ENCODE data around the gene TBC1D20. TPM values are rescaled to one million over a fixed set of nuclear protein-coding genes. Genes with fewer than 3 reads are reported as not detected.

Gene TBC1D20
- total and polyA plus RNA-seq, 2 experiments from 2014 or later, result 31.3 to 40.0 TPM

DNA sequence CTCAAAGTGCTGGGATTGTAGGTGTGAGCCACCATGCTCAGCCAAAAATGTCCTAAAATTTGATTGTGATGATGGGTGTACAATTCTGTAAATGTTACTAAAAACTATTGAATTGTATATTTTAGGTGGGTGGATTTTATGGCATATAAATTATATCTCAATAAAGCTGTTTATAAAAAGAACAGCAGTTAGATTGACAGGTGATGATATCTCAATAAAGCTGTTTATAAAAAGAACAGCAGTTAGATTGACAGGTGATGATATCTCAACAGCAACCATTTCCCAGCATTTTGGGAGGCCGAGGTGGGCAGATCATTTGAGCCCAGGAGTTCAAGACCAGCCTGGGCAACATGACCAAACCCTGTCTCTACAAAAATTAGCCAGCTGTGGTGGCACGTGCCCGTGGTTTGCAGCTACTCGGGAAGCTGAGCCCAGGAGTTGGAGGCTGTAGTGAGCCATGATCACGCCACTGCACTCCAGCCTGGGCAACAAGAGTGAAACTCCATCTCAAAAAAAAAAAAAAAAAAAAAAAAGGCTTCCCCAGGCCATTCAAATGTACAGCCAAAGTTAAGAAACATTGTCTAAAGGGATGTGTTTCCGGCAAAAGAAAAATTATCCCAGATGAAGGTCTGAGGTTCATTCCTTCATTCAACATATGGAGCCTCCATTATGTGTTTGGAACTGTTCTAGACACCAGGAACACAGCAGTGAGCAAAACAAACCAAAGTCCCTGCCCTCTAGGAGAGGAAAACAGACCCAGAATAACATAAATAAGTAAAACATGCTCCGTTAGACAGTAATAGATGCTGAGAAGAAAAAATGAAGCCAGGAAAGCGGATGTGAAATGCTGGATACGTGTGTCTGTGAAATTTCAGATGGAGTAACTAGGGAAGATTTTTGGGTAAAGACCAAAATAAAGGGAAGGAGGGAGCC is 55.9 kb downstream of the TBC1D20 start:
- H3K4me1 ChIP-seq (ENCODE audit: low read depth), result peaks cover 5% of the 10 kb centered on the region
- no peaks in the 10 kb centered on the region for H3K27me3 ChIP-seq
- no peak overlapping the region for H3K4me3 ChIP-seq
- H3K36me3 ChIP-seq, result no peaks in the 10 kb centered on the region
- no peak overlapping the region for H3K27ac ChIP-seq
- DNase-seq (ENCODE audit: low read depth in 1 of 2, low spot score in 1 of 2), result no peak
- no peaks in the 10 kb centered on the region for H3K9me3 ChIP-seq (ENCODE audit: low read depth)
- TF ChIP-seq, protein P1, sequence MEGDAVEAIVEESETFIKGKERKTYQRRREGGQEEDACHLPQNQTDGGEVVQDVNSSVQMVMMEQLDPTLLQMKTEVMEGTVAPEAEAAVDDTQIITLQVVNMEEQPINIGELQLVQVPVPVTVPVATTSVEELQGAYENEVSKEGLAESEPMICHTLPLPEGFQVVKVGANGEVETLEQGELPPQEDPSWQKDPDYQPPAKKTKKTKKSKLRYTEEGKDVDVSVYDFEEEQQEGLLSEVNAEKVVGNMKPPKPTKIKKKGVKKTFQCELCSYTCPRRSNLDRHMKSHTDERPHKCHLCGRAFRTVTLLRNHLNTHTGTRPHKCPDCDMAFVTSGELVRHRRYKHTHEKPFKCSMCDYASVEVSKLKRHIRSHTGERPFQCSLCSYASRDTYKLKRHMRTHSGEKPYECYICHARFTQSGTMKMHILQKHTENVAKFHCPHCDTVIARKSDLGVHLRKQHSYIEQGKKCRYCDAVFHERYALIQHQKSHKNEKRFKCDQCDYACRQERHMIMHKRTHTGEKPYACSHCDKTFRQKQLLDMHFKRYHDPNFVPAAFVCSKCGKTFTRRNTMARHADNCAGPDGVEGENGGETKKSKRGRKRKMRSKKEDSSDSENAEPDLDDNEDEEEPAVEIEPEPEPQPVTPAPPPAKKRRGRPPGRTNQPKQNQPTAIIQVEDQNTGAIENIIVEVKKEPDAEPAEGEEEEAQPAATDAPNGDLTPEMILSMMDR (IDR thresholded peaks at IDR 0.05; ENCODE audit: low read depth, low read length), result no peak

DNA sequence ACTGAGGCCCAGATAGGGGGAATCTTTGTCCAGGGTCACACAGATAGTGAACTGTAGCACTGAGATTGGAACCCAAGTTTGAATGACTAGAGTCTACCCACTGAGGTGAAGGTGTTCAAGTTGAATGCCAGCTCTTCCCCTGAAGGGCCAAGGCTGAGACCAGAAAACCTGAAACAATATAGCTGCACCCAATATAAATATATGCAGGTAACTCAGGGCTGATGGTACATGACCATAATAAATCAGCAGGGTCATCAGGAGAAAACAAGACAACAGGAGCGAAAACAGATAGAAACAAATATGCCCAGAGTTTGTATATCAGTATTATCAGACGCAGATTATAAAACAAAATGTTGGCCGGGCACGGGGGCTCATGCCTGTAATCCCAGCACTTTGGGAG is 58.2 kb downstream of the TBC1D20 start:
- Histone ChIP-seq H3K4me3 (no peak overlapping the region), H3K27ac (no peak overlapping the region), H3K36me3 (no peaks in the 10 kb centered on the region), H3K4me1 (ENCODE audit: low read depth) (peaks cover 1% of the 10 kb centered on the region), H3K27me3 (no peaks in the 10 kb centered on the region), H3K9me3 (ENCODE audit: low read depth) (no peaks in the 10 kb centered on the region)
- TF ChIP-seq, protein P1 (IDR thresholded peaks at IDR 0.05; ENCODE audit: low read depth, low read length), result no peak
- DNase-seq (ENCODE audit: low read depth in 1 of 2, low spot score in 1 of 2), result no peak

- TF ChIP-seq, protein P1 (IDR thresholded peaks at IDR 0.05; ENCODE audit: low read depth, low read length), result no peak
- no peak for DNase-seq (ENCODE audit: low read depth in 1 of 2, low spot score in 1 of 2)
- Histone ChIP-seq H3K4me1 (ENCODE audit: low read depth) (no peaks in the 10 kb centered on the region), H3K27ac (no peak overlapping the region), H3K9me3 (ENCODE audit: low read depth) (no peaks in the 10 kb centered on the region), H3K4me3 (no peak overlapping the region), H3K27me3 (no peaks in the 10 kb centered on the region), H3K36me3 (no peaks in the 10 kb centered on the region)
These were observed 58.8 kb downstream of the TBC1D20 start for GRCh38 chr20:403582-403957.

- Histone ChIP-seq H3K27ac (no peak overlapping the region), H3K4me1 (ENCODE audit: low read depth) (no peaks in the 10 kb centered on the region), H3K9me3 (ENCODE audit: low read depth) (no peaks in the 10 kb centered on the region), H3K36me3 (no peaks in the 10 kb centered on the region), H3K4me3 (no peak overlapping the region), H3K27me3 (no peaks in the 10 kb centered on the region)
- TF ChIP-seq, protein P1 (IDR thresholded peaks at IDR 0.05; ENCODE audit: low read depth, low read length), result no peak
- DNase-seq (ENCODE audit: low read depth in 1 of 2, low spot score in 1 of 2), result no peak
These were observed 59.3 kb downstream of the TBC1D20 start for GRCh38 chr20:402898-403581.

GRCh38 chr20:402496-402885 is 59.8 kb downstream of the TBC1D20 start:
- Histone ChIP-seq H3K4me1 (ENCODE audit: low read depth) (no peaks in the 10 kb centered on the region), H3K27ac (no peak overlapping the region), H3K4me3 (no peak overlapping the region), H3K9me3 (ENCODE audit: low read depth) (no peaks in the 10 kb centered on the region), H3K27me3 (no peaks in the 10 kb centered on the region), H3K36me3 (no peaks in the 10 kb centered on the region)
- no peak for DNase-seq (ENCODE audit: low read depth in 1 of 2, low spot score in 1 of 2)
- TF ChIP-seq, protein P1 (IDR thresholded peaks at IDR 0.05; ENCODE audit: low read depth, low read length), result no peak
